Endodermal cell (in vitro differentiated cells): ENCODE measurements around the gene NEK8. TPM values are rescaled to one million over a fixed set of nuclear protein-coding genes. Genes with fewer than 3 reads are reported as not detected.

Source experiments
- DNase-seq: peaks from one replicate; pipeline ENCODE4 v3.0.0-alpha.2; 2017
- H3K27ac ChIP-seq: 2 replicates; pipeline ENCODE4 v1.5.1; 2013; ENCODE audit warnings: mild to moderate bottlenecking, low read depth, low read length, moderate library complexity
- H3K27me3 ChIP-seq: 2 replicates; pipeline ENCODE4 v1.6.1; 2013; ENCODE audit warnings: mild to moderate bottlenecking, low read length, moderate library complexity; ENCODE audit not compliant: insufficient read depth, control insufficient read depth, poor library complexity, severe bottlenecking
- H3K36me3 ChIP-seq: 2 replicates; pipeline ENCODE4 v1.7.0; 2013; ENCODE audit warnings: mild to moderate bottlenecking, low read length, moderate library complexity; ENCODE audit not compliant: control insufficient read depth, insufficient read depth
- H3K4me1 ChIP-seq: one replicate; pipeline ENCODE4 v1.7.0; 2013; ENCODE audit warnings: low read length; ENCODE audit not compliant: control insufficient read depth, insufficient read depth
- H3K4me3 ChIP-seq: 2 replicates; pipeline ENCODE4 v1.5.1; 2013; ENCODE audit warnings: mild to moderate bottlenecking, low read length, moderate library complexity
- H3K9ac ChIP-seq: 2 replicates; pipeline ENCODE4 v1.6.1; 2013; ENCODE audit warnings: mild to moderate bottlenecking, low read length, moderate library complexity; ENCODE audit not compliant: poor library complexity, severe bottlenecking; ENCODE audit errors: extremely low read depth
- H3K9me3 ChIP-seq: 2 replicates; pipeline ENCODE4 v1.6.1; 2013; ENCODE audit warnings: mild to moderate bottlenecking, low read length, moderate library complexity; ENCODE audit not compliant: control insufficient read depth
- H3K27ac Mint-ChIP-seq: 2 replicates; pipeline ENCODE4 v1.8.0; 2020; ENCODE audit warnings: mixed read lengths
- H3K27me3 Mint-ChIP-seq: 2 replicates; pipeline ENCODE4 v1.8.0; 2021; ENCODE audit warnings: mild to moderate bottlenecking, mixed read lengths; ENCODE audit not compliant: insufficient read depth
- H3K36me3 Mint-ChIP-seq: 2 replicates; pipeline ENCODE4 v1.8.0; 2020; ENCODE audit warnings: low read depth, mixed read lengths
- H3K4me1 Mint-ChIP-seq: 2 replicates; pipeline ENCODE4 v1.8.0; 2020; ENCODE audit warnings: mixed read lengths
- H3K4me3 Mint-ChIP-seq: 2 replicates; pipeline ENCODE4 v1.8.0; 2020; ENCODE audit warnings: mild to moderate bottlenecking, moderate library complexity, mixed read lengths
- H3K9me3 Mint-ChIP-seq: 2 replicates; pipeline ENCODE4 v1.8.0; 2020; ENCODE audit warnings: mild to moderate bottlenecking, mixed read lengths
- WGBS, 2 experiments: methylation state at CpG; one replicate each; pipeline versions ENCODE4 v1.1.5 to v1.1.7; 2013; ENCODE audit warnings: missing lambda C conversion rate in 2 of 2, mixed read lengths in 1 of 2; ENCODE audit not compliant: insufficient coverage in 1 of 2, insufficient read length in 1 of 2; 5-methylcytosine and 5-hydroxymethylcytosine counted together
- long read RNA-seq, 4 experiments: library from polyadenylated mRNA in 2 of 4; library from RNA in 1 of 4; library from capped mRNA in 1 of 4; stranded (forward) in 3 of 4; unstranded in 1 of 4; transcript quantifications; one replicate each; pipeline ENCODE4 v2.0.0, GENCODE V29; 2020 to 2021; ENCODE audit warnings: inconsistent platforms in 1 of 4
- polyA plus RNA-seq, 2 experiments: library from polyadenylated mRNA; stranded (reverse); fragments of 50-300 nt; gene quantifications; one replicate each; pipeline ENCODE4 v1.2.3, GENCODE V29; 2013
- total RNA-seq, 2 donors: library from RNA; stranded (reverse); fragmentation: NEBNext Ultra II Directional in 1 of 2; extraction: Animal tissue kit (Norgen Biotek cat#: 25700) in 1 of 2; gene quantifications; 2 replicates in 1 of 2; 3 replicates in 1 of 2; pipeline ENCODE4 v1.2.1, GENCODE V29; 2021
- TF ChIP-seq, protein P1 (sequence below): fragments of 200-600 bp; sonication (generic); conservative IDR thresholded peaks from 2 replicates; pipeline ENCODE4 v1.5.0; 2021; ENCODE audit warnings: antibody characterized with exemption, mild to moderate bottlenecking

The NEK8 gene
- 10 to 100 TPM; 11.2 to 15.7 TPM for total RNA-seq
- 5.7 TPM for polyA plus RNA-seq (2013, experiment 1 of 2)
- polyA plus RNA-seq (2013, experiment 2 of 2) = 5.5 TPM
- long read RNA-seq, experiment 1, partial matches to known transcripts = 0 of 4 reads
- long read RNA-seq, experiment 1, other reads (novel, unspliced or antisense) = 4 of 4 reads
- long read RNA-seq, experiment 2, partial matches to known transcripts = 6 of 21 reads
- long read RNA-seq, experiment 2, other reads (novel, unspliced or antisense) = 12 of 21 reads
- long read RNA-seq, experiment 3, partial matches to known transcripts = 4 of 45 reads
- long read RNA-seq, experiment 3, other reads (novel, unspliced or antisense) = 38 of 45 reads
- long read RNA-seq, experiment 4, partial matches to known transcripts = 0 of 5 reads
- long read RNA-seq, experiment 4, other reads (novel, unspliced or antisense) = 5 of 5 reads

DNA sequence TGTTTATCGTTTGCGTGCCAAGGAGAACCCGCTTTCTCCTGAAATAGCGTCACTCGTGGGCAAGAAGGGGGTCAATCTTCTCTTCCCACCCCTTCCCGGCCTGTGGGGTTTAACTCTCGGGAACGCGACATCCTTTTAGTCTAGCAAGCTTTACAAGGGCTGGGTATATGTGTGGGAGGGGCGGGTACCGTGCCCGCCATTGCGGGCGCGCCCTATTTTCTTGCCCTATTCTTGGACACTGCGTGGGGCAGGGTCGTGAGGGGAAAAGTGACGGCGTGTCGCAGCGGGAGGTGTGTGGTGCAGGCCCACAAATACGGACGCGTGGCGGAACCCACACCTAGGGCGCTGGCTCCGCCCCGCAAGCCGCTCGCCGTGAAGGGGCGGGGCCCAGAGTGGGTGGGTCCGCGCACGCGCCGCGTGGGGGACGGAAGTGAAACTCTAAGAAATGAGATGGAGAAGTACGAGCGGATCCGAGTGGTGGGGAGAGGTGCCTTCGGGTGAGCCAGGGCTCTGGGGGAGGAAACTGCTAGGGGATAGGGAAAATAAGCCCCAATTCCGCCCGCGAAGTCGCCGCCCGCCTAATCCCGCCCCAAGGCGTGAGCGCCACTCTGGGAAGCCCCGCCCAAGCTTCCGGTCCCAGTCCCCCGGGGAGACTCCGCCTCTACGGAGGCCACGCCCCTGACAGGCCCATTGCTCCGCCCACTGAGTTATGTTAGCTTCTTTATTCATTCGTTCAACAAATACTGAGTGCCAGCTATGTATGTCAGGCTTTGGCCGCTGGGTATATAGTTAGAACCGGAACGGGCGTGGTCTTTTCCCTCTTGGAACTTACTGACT is at the start of gene NEK8:
Gene NEK8, plus strand, starts transcription at position 425 of the 837 bp plus-strand sequence. Its CDS starts 26 bp downstream, at position 451.
- peak; percentile 99 for DNase-seq
- H3K27me3 Mint-ChIP-seq = no peaks in the 10 kb centered on the region
- Histone ChIP-seq H3K9ac (peak within 1 kb of the TSS; percentile 75), H3K27ac (peak within 1 kb of the TSS; percentile 55), H3K9me3 (no peaks in the 10 kb centered on the region), H3K36me3 (peaks cover 12% of the 10 kb centered on the region), H3K4me1 (no peaks in the 10 kb centered on the region), H3K27me3 (no peaks in the 10 kb centered on the region), H3K4me3 (peak within 1 kb of the TSS; percentile 92)
- H3K4me3 Mint-ChIP-seq = peak within 1 kb of the TSS; percentile 89
- WGBS, 2 experiments = 0% methylated on average over 6 to 61 of the region's 64 CpGs
- peak within 1 kb of the TSS; percentile 97 for H3K27ac Mint-ChIP-seq
- TF ChIP-seq, protein P1, sequence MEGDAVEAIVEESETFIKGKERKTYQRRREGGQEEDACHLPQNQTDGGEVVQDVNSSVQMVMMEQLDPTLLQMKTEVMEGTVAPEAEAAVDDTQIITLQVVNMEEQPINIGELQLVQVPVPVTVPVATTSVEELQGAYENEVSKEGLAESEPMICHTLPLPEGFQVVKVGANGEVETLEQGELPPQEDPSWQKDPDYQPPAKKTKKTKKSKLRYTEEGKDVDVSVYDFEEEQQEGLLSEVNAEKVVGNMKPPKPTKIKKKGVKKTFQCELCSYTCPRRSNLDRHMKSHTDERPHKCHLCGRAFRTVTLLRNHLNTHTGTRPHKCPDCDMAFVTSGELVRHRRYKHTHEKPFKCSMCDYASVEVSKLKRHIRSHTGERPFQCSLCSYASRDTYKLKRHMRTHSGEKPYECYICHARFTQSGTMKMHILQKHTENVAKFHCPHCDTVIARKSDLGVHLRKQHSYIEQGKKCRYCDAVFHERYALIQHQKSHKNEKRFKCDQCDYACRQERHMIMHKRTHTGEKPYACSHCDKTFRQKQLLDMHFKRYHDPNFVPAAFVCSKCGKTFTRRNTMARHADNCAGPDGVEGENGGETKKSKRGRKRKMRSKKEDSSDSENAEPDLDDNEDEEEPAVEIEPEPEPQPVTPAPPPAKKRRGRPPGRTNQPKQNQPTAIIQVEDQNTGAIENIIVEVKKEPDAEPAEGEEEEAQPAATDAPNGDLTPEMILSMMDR = no peak
- peaks cover 20% of the 10 kb centered on the region for H3K4me1 Mint-ChIP-seq
- no peaks in the 10 kb centered on the region for H3K9me3 Mint-ChIP-seq
- H3K36me3 Mint-ChIP-seq = peaks cover 12% of the 10 kb centered on the region

DNA sequence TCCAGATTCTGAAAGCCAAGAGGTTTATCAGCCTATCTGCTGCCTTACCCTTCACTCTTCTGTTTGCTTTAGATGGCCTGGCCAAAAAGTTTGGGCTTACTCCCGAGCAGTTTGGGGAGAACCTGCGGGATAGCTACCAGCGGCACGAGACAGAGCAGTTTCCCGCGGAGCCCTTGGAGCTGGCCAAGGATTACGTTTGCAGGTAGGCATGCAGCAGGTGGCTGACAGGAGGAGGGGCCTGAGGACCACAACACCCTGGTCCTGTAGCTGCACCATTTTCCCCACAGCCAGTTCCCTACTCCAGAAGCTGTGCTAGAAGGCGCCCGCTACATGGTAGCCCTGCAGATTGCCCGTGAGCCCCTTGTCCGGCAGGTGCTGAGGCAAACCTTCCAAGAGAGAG is 45.9 kb upstream of the NEK8 start:
- Mint-ChIP-seq H3K27ac (no peak overlapping the region), H3K4me3 (no peak overlapping the region), H3K36me3 (peaks cover 80% of the 10 kb centered on the region), H3K27me3 (no peaks in the 10 kb centered on the region), H3K4me1 (no peaks in the 10 kb centered on the region), H3K9me3 (no peaks in the 10 kb centered on the region)
- Histone ChIP-seq H3K9me3 (no peaks in the 10 kb centered on the region), H3K27me3 (no peaks in the 10 kb centered on the region), H3K4me3 (no peak overlapping the region), H3K9ac (no peak overlapping the region), H3K27ac (no peak overlapping the region), H3K4me1 (no peaks in the 10 kb centered on the region), H3K36me3 (peaks cover 82% of the 10 kb centered on the region)
- TF ChIP-seq, protein P1 = no peak
- 97% methylated on average over 5 to 11 of the region's 11 CpGs for WGBS, 2 experiments
- DNase-seq = no peak

DNA sequence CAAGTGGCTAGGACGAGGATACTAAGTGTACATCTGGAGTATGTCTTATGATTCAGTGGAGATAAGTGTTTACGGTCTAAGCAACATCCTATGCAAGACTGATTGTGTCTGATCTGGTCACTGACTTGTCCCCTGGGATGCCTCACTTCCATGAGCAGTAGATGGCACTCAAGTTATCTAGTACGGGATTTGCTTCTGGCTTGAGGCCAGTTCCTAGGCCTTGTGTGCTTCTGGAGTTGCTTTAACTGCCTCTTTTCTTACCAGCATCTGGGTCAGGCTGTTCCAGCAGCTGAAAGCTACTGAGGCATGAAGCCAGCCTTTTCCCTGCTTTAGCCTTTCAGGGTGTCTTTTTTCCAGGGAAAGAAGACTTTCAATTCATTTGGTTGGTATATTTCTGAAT is 43.6 kb upstream of the NEK8 start:
- no peaks in the 10 kb centered on the region for H3K27me3 Mint-ChIP-seq
- DNase-seq = no peak
- 88 to 90% methylated on average over 2 to 3 of the region's 3 CpGs for WGBS, 2 experiments
- Histone ChIP-seq H3K36me3 (peaks cover 92% of the 10 kb centered on the region), H3K27me3 (no peaks in the 10 kb centered on the region), H3K4me3 (no peak overlapping the region), H3K27ac (no peak overlapping the region), H3K9me3 (no peaks in the 10 kb centered on the region), H3K4me1 (no peaks in the 10 kb centered on the region), H3K9ac (no peak overlapping the region)
- no peaks in the 10 kb centered on the region for H3K4me1 Mint-ChIP-seq
- H3K36me3 Mint-ChIP-seq = peaks cover 88% of the 10 kb centered on the region
- no peaks in the 10 kb centered on the region for H3K9me3 Mint-ChIP-seq
- TF ChIP-seq, protein P1 = no peak
- H3K4me3 Mint-ChIP-seq = no peak overlapping the region
- H3K27ac Mint-ChIP-seq = no peak overlapping the region
